Measurements from ENCODE around the gene SBK2. TPM values are rescaled to one million over a fixed set of nuclear protein-coding genes. Genes with fewer than 3 reads are reported as not detected.

The SBK2 gene
- total RNA-seq, 6 experiments from 2014 or later, result not detected

GRCh38 chr19:55546011-55546410 is 9.1 kb upstream of the SBK2 start:
- TF ChIP-seq CTCF (IDR thresholded peaks at IDR 0.05), result no peak
- no peaks in the 10 kb centered on the region for H3K9me3 Mint-ChIP-seq
- H3K4me3 Mint-ChIP-seq, result no peak overlapping the region
- no peak overlapping the region for H3K27ac Mint-ChIP-seq
- no peak for DNase-seq
- peaks cover 7% of the 10 kb centered on the region; the same call in 1 of the 2 replicates for H3K27me3 Mint-ChIP-seq (ENCODE audit: insufficient read depth)
- no peaks in the 10 kb centered on the region for H3K36me3 Mint-ChIP-seq (ENCODE audit: low read depth)
- H3K4me1 Mint-ChIP-seq (ENCODE audit: low read depth), result peaks cover 45% of the 10 kb centered on the region

GRCh38 chr19:55545443-55545842 is 8.5 kb upstream of the SBK2 start, which contains the start of gene SBK3:
Gene SBK3, minus strand, starts transcription at chr19:55545543. Its CDS starts 0 bp downstream, at chr19:55545543.
- Mint-ChIP-seq H3K27ac (no peak within 1 kb of the TSS), H3K27me3 (ENCODE audit: insufficient read depth) (peaks cover 10% of the 10 kb centered on the region; the same call in 1 of the 2 replicates), H3K4me3 (no peak within 1 kb of the TSS)

GRCh38 chr19:55544776-55545439 is 8.0 kb upstream of the SBK2 start:
- no peak for DNase-seq
- TF ChIP-seq CTCF (IDR thresholded peaks at IDR 0.05), result no peak
- H3K36me3 Mint-ChIP-seq (ENCODE audit: low read depth), result no peaks in the 10 kb centered on the region
- H3K27me3 Mint-ChIP-seq (ENCODE audit: insufficient read depth), result peaks cover 11% of the 10 kb centered on the region; the same call in 1 of the 2 replicates
- H3K27ac Mint-ChIP-seq, result no peak overlapping the region
- H3K4me3 Mint-ChIP-seq, result no peak overlapping the region
- H3K9me3 Mint-ChIP-seq, result no peaks in the 10 kb centered on the region
- peaks cover 39% of the 10 kb centered on the region for H3K4me1 Mint-ChIP-seq (ENCODE audit: low read depth)

More at GRCh38 chr19:55545443-55545842, 8.5 kb upstream of the SBK2 start, which contains the start of gene SBK3:
- peaks cover 45% of the 10 kb centered on the region for H3K4me1 Mint-ChIP-seq (ENCODE audit: low read depth)
- TF ChIP-seq CTCF (IDR thresholded peaks at IDR 0.05), result no peak
- no peaks in the 10 kb centered on the region for H3K36me3 Mint-ChIP-seq (ENCODE audit: low read depth)
- no peak for DNase-seq
- H3K9me3 Mint-ChIP-seq, result no peaks in the 10 kb centered on the region

GRCh38 chr19:55544014-55544413 is 7.1 kb upstream of the SBK2 start:
- Mint-ChIP-seq H3K27me3 (ENCODE audit: insufficient read depth) (peaks cover 11% of the 10 kb centered on the region; the same call in 1 of the 2 replicates), H3K4me3 (no peak overlapping the region), H3K9me3 (no peaks in the 10 kb centered on the region), H3K36me3 (ENCODE audit: low read depth) (no peaks in the 10 kb centered on the region), H3K4me1 (ENCODE audit: low read depth) (peaks cover 32% of the 10 kb centered on the region), H3K27ac (no peak overlapping the region)
- no peak for TF ChIP-seq CTCF (IDR thresholded peaks at IDR 0.05)
- no peak for DNase-seq

- no peaks in the 10 kb centered on the region for H3K36me3 Mint-ChIP-seq (ENCODE audit: low read depth)
- no peaks in the 10 kb centered on the region for H3K9me3 Mint-ChIP-seq
- no peak overlapping the region for H3K4me3 Mint-ChIP-seq
- no peak for DNase-seq
- peaks cover 32% of the 10 kb centered on the region for H3K4me1 Mint-ChIP-seq (ENCODE audit: low read depth)
- no peak overlapping the region for H3K27ac Mint-ChIP-seq
- no peak for TF ChIP-seq CTCF (IDR thresholded peaks at IDR 0.05)
- H3K27me3 Mint-ChIP-seq (ENCODE audit: insufficient read depth), result peaks cover 11% of the 10 kb centered on the region; the same call in 1 of the 2 replicates
These were observed 6.6 kb upstream of the SBK2 start for GRCh38 chr19:55543567-55543966.
